HG02938 (cell line): ENCODE results near the gene THADA.
A peak's percentile ranks its signal among the peaks of the same experiment; 100 is the strongest.
"Not testable (repeated sequence)": the region's sequence is repeated elsewhere in the genome, so short reads cannot be mapped to it uniquely, and the experiment has no call there.

Experiments
- ATAC-seq: cut with Tn5 transposase; IDR thresholded peaks from one replicate; pipeline ENCODE4 v1.9.1; 2021; ENCODE audit warnings: mild to moderate bottlenecking, moderate library complexity; ENCODE audit not compliant: unreplicated experiment

THADA gene

GRCh38 chr2:43595603-43596412, at the start of gene THADA:
Gene THADA, minus strand, starts transcription at chr2:43596038. Its CDS starts 3,646 bp downstream, at chr2:43592392.
- ATAC-seq, result peak; percentile 99

- ATAC-seq, result no peak
These were observed 47.8 kb upstream of the THADA start for GRCh38 chr2:43643680-43644079.

GRCh38 chr2:43642363-43642762, 46.5 kb upstream of the THADA start:
- no peak for ATAC-seq

- ATAC-seq, result peak; percentile 97
These were observed 41.4 kb upstream of the THADA start, which contains the start of gene PLEKHH2 for GRCh38 chr2:43637030-43637803. Gene PLEKHH2, plus strand, starts transcription at chr2:43637260. Its CDS starts 7,414 bp downstream, at chr2:43644674.

- no peak for ATAC-seq
These were observed 40.8 kb upstream of the THADA start for GRCh38 chr2:43636621-43637020.

- not testable (repeated sequence) for ATAC-seq
These were observed 40.3 kb upstream of the THADA start for GRCh38 chr2:43636153-43636552.

- ATAC-seq, result no peak
These were observed 38.9 kb upstream of the THADA start for GRCh38 chr2:43634604-43635306.

- ATAC-seq, result no peak
These were observed 35.9 kb upstream of the THADA start for GRCh38 chr2:43631618-43632317.

GRCh38 chr2:43622931-43623451, 27.2 kb upstream of the THADA start:
- ATAC-seq, result no peak

GRCh38 chr2:43619511-43619910, 23.7 kb upstream of the THADA start:
- ATAC-seq, result no peak

GRCh38 chr2:43616967-43617680, 21.3 kb upstream of the THADA start:
- no peak for ATAC-seq

GRCh38 chr2:43612944-43613343, 17.1 kb upstream of the THADA start:
- no peak for ATAC-seq

- peak; percentile 83 for ATAC-seq
These were observed 16.4 kb upstream of the THADA start for GRCh38 chr2:43611987-43612894.

GRCh38 chr2:43610361-43610760, 14.5 kb upstream of the THADA start:
- no peak for ATAC-seq

GRCh38 chr2:43609290-43609918, 13.6 kb upstream of the THADA start:
- ATAC-seq, result no peak

- ATAC-seq, result no peak
These were observed 10.0 kb upstream of the THADA start for GRCh38 chr2:43605851-43606250.

GRCh38 chr2:43605079-43605655, 9.3 kb upstream of the THADA start:
- no peak for ATAC-seq

- no peak for ATAC-seq
These were observed 8.8 kb upstream of the THADA start for GRCh38 chr2:43604674-43605073.
